AG20443 (cell line): ENCODE data around the gene ANKRD11.
A peak's percentile ranks its signal among the peaks of the same experiment; 100 is the strongest.
"Not testable (repeated sequence)": the region's sequence is repeated elsewhere in the genome, so short reads cannot be mapped to it uniquely, and the experiment has no call there.

Source experiments
- DNase-seq: peaks from one replicate; pipeline ENCODE4 v3.0.0; 2012; ENCODE audit warnings: low spot score, mixed read lengths

ANKRD11 gene

DNA sequence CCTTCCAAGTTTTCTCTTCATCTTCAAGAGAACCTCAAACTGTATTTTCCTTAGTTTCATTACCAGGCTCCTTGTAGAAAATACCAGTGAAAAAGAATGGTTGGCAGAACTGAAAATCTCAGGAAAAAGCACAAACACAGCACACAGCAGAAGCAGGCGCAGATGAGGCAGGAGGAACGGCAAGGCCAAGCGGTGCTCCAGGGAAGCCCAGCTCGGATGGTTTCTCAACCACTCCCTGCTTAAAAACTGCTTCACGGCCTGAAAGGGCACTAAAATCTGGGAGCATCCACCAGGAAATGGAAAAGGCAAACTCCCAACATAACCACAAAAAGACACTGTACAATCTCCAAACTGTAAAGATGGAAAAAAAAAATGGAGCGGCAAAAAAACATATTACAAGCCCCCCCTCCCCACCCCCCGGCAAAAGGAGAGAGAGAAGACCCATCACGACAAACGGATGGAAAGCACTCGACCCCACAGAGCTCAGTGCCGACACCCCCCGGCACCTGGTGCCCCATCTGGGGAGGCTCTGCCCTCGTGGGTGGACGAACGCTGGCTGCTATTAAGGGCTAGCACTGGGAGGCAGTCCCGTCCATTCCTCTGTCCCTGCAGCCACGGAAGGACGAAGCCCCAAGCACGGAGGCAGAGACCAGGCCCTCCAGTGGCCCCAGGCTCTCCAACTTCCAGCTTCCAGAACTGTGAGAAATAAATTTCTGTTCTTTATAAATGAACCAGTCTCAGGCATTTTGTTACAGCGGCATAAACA, 145.3 kb downstream of the ANKRD11 start:
- peak; percentile 52 for DNase-seq

DNA sequence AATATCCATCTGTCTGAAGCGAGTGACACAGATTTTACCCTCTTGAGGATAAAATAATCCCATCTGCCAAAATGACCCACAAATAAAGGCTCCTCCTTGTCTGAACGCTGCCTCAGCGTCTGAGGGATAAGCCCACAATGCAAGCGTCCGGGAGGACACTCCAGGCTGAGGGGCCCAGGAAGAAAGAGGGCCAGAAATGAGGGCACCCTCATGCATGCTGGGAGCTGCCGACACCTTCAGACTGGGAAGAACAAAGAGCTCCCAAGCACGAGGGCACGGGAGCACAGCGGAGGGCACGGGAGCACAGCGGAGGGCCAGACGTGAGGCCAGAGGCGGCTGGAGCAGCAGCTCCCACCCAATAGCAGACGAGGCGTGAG, 145.9 kb downstream of the ANKRD11 start:
- no peak for DNase-seq

DNA sequence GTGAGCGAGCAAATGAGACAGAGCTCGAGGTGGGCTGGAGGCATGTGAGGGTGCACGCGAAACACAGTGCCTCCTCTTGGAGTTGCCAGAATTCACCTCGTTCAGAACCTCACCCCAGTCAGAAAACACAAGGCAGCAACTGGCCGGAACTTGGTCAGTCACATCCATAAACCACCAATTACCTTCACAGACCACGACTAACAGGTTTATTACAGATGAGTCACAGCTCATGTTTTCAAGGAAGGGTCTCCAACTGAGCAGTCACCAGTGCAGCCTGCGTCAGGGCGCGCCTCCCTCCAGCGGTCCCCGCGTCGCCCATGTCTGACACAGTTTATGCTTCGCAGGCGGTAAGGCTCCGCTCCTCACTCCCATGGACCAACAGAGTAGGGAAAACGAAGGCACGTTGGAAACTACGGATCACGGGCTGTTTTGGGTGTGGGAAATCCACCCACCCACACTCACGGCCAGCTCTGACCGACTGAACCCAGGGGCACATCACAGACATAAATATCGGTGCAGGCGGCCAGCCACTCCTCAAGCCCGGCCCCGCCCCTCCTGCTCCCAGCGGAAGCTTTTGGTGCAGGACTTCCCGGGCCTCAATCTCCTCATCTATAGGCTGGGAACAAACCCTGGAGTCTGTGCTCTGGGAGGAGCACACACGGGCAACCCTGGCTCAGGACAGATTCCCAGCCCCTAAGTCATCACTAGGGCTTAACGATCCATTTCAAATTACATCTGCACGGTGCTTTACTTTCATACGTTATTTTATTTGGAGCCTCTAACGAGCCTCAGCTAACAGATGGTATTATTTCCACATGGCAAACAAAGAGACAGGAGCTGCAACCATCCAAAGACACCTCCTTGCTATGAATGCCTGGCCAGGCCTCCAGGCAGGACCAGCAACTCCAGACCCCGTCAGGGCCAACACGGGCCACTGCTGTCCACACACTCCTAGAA, 146.6 kb downstream of the ANKRD11 start:
- peak; percentile 61 for DNase-seq

DNA sequence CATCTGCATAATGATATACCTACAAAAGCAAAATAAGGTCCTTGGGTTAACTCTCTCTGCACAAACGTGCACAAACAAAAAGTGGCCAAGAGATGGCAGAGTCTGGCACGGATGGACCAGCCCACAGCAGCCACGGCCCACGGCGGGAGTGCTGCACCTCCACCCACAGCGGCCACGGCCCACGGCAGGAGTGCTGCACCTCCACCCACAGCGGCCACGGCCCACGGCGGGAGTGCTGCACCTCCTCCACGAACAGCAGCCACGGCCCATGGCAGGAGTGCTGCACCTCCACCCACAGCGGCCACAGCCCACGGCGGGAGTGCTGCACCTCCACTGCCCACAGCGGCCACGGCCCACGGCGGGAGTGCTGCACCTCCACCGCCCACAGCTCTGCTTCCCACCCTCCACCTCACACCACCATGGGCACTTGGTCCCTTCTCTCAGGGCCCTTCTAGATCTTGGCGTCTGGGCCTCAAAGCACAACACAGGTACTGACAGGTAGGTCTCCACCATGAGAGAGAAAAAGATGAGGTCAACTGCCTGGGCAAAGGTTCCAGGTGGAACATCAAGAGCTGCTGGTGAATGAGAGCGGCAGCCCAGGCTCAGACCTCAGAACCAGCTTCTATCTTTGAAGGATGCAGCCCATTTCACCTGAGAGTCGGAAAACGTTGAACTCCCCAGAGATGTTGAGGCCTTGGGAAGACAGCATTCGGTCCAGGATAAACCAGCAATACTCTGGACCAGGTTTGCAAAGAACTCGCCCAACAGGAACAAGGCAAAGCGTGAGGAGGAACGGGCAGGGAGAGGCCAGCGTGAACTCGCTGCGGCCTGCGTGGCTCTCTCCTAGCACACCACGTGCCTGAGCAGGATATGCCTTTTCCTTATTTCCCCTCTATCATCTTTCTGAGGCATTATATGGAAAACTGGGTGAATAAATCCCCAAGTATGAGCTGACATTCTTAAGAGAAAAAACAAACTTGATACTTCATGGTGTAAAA, 148.4 kb downstream of the ANKRD11 start:
- no peak for DNase-seq

DNA sequence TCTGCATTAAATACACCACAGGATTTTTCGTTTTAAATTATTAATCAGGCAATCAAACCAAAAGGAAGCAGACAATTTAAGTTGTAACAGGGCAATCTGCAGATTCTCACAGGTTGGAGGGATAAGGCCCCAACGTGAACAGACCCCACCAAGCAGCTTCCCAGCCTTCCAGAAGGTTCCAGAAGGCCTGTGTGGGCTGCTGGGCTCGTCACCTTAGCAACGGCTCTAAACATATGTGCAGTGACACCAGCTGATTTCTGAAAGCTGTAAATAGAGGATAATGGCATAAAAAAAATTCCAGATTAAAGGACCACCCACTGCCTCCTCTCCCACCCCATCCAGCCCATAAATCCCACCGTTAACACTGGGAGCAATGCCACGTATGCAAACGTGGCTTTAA, 149.1 kb downstream of the ANKRD11 start:
- no peak for DNase-seq

DNA sequence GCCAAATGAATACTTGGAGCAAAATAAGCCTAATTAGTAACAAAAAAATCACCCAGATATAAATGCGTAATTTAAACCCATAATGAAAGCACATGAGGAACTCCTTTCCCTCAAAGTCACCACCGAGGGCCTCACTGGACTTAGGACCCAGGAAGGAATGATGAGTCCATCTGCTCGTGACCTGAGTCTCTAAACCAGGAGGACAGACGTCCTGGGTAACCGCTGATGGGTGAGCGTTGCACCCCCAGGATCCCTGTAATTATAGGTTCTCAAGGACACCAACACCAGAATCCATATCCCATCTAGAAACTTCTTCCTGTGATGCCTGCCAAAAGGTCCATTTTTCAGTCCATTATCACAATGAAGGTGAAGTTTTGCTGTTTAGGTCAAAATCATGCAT, 151.5 kb downstream of the ANKRD11 start:
- DNase-seq, result no peak

DNA sequence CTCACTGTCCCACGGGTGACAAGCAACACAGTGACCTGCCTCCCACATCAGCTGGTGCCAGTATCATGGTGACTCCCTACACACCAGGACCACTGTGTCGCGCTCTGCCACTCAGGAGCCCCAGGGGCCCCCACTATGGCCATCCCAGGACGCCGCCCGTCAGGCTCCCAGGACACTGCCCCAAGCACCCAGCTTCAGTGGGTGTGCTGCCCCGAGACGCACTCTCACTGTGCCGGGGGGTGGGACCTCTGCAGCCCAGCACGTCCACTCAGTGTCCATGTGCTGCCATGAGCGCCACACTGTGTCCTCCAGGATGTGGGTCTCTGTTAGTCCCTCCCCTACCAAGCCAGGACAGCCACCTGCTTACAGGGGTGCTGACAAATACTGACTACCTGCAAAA, 152.4 kb downstream of the ANKRD11 start:
- DNase-seq, result no peak

DNA sequence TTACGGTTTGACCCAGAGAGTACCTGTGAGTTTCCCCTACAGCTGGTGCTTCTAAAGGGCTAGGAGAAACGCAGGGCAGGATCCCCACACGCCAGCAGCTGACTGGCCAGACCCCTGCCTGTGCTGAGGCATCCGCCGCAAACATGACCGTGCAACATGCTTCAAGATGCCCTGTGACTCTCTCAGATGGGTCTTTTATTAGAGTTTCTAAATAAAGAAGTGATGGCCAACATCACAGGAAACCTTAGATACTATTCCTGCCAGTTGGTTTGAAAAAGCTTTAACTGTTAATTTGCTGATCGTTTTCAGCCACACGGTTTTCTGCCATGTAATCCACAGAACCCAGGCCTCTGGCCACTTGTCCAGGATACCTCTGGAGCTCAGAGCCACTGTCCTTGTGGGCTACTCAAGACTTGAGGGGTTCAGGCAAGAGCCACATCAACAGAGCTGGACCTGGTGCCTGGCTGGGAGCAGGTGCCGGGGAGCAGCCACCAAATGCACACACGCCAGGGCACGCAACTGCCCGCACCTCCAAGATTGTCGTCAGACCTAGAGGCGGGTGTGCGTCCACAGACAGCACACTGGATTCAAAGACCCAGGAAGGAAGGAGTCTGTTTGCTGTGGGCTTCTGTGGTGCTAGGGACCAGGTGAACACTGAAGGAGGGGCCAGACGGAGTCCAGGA, 154.4 kb downstream of the ANKRD11 start:
- DNase-seq, result no peak

DNA sequence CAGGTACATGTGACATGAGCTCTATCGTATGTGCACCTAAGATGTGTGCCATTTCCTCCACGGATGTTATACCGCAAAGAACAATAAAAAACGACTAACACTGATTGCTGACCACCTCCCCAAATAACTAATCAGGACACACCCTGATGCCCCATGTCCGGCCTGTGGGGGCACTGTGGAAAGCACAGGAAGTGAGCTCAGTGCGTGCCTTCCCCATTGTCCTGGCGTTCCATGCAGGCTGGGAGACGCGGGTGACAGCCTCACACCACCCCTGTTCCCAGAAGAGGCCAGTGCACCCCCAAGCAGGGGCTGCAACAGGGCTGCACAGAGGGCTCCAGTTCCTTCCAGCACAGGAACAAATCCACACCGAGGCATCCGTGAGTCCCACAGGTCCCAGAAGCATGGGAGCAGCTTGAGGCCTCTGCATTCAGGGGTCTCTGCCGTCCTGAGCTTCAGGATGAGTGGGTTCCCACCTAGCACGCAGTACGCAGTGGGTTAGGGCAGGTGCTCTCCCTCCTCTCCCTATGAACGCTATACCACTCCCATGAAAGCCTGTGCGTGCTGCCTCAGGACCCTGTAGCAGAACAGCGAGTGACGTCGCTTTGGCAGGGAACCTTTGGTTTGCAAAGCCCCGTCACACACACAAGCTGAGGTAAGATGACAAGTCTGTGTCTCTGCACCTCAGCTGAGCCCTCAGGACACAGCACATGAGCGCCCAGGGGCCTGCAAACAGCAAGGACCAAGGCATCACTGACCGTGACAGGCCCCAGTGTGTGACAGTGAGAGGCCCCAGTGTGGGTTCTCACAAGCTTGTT, 155.2 kb downstream of the ANKRD11 start:
- no peak for DNase-seq

DNA sequence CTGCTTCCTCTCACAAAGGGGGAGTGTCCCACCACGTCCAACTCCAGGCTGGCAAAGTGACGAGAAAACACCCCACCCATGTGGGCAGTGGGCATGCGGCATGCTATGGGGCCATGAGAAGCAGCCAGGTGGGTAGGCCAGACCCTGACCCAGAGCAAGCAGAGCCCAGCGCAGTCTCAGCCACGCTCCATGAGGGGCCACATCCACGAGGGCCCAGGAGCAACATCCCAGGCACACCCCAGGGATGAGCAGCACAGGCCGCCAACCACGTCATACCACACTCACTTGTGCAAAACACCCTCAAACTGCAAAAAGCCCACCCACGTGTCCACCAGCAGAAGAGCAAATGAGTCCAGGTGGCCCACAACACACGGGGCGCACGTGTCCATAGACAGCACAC, 155.9 kb downstream of the ANKRD11 start:
- DNase-seq, result no peak

DNA sequence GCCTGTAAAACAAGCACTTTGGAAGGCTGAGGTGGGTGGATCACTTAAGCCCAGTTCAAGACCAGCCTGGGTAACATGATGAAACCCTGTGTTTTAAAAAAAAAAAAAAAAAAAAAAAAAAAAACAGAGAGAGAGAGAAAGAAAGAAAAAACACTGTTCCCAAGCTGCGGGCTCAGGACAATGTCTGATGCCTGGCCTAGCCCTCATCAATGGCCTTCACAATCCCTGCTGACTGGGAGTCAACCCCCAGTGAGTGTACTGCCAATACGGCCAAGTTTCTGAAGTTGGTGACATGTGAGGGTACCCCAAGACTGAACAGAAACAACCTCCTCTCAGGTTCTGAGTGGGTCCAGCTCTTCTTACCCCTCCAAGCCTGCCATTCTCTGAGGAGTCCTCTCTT, 156.3 kb downstream of the ANKRD11 start:
- no peak for DNase-seq

DNA sequence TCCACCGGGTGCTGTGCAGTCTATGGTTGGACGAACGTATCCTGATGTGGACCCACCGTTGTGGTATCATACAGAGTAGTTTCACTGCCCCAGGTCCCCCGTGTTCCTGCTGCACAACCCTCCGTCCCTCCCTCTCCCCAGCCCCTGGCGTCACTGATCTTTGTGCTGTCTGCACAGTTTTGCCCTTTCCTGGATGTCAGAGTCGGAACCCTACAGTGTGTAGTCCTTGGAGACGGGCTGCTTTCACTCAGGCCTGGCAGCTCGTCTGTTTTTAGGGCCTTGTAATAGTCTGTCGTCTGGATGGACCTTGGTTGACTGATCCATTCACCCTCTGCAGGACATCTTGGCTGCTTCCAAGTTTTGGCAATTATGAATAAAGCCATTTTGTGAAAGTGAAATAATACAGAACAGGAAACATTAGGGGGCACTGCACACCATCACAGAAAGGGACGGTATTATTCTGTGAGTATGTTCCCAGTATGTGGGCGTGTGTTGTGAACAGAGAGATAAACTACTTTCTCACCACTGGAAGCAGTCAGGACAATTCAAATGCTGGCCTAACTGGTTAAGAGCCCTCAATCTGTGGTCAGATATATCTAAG, 156.9 kb downstream of the ANKRD11 start:
- peak; percentile 86 for DNase-seq

DNA sequence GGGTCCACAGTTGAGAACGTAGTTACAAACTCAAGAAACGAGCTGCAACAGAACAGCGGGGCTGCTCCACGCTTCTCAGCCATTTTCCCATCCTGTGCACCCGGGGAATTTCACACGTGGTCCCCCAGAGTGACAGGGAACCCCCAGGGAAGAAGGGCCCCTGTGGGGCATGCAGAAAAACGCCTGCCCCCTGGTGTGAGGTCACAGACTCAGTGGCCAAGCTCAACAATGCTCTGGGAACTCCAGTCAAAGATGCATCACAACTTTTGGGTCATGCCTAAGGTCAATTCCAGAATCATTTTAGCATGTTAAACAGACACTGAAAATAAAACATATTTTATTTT, 157.5 kb downstream of the ANKRD11 start:
- DNase-seq, result no peak

DNA sequence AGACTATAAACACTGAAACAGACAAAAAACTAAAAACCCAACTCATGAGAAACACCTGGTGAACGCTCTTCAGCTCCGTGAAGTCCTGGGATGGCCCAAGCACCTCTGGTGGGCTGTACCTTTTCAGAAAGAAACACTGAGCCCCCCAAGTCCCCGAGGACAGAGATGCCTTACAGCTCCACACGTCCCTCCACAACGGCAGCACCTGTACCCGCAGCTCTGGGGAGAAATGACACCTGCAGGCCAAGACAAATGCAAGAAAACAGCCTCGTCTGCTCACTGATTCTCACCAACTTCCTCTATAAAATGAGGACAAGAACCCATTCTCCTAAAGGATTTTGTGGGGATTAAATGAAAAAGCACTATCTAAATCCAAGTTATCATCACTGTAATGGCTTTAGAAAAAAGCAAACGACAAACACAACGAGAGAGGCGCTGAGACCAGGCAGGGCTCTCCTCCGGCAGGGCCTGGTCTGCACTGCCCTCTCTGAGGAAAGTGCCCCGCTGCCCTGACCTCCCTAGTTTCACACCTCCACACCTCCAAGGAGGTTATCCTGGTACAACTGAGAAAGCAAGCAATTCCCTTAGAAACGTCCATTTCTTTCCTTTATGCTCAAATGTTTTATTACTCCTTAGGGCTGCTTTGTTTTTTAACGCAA, 158.0 kb downstream of the ANKRD11 start:
- no peak for DNase-seq

DNA sequence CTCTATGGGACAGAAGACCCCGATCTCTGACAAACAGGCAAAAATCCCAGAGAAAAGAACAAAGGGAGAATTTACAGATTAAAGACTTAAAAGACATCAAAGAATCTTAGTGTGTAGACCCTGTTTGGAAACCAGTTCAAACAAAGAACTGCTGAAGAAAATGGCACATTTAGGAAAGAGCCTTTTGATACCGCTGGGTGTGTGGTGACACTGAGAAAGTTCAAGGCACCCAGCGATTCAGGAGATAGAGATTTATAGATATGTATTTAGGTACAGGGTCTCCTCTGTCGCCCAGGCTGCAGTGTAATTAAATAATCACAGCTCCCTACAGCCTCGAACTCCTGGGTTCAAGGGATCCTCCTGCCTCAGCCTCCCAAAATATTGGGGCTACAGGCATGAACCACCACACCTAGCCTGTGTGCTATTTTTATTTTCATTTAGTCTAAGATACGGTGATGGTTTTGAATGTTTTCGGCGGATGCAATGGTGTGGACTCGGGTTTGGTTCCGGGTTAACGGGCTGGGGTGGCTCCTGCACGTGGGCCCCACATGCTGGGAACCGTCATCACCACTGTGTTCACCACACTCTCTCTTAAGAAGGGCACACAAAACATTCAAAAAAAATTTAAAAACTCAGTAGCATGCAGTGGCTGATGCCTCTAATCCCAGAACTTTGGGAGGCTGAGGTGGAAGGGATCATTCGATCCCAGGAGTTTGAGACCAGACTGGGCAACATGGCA, 158.8 kb downstream of the ANKRD11 start:
- peak; percentile 37 for DNase-seq

DNA sequence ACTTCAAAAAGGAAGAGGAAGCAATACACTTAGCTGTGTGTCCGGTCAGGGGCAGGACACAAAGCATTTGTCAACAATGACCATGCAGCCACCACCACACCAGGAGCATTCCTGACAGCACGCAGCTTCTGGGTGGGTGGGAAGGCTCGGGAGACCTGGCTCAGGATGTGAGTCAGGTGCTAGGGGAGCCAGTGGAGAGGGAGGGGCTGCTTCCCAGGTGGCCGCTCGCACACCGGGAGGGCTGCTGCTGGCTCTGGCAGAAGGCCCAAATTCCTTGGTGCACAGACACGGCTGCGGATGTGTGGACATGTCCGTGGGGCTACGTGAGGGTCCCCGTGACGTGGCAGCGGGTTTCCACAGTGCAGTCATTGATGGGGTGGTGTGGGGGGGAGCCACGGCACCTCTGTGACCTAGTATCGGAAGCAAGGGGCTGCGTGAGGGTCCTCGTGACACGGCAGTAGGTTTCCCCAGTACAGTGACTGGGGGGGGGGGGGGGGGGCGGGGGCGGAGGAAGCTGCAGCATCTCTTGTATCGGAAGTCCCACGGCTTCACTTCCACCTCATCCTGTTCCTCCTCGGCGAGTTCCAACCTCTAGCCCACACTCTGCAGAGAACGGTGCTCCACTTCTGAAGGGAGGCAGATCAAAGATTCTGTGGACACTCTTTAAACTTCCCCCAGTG, 160.0 kb downstream of the ANKRD11 start:
- peak; percentile 52 for DNase-seq

DNA sequence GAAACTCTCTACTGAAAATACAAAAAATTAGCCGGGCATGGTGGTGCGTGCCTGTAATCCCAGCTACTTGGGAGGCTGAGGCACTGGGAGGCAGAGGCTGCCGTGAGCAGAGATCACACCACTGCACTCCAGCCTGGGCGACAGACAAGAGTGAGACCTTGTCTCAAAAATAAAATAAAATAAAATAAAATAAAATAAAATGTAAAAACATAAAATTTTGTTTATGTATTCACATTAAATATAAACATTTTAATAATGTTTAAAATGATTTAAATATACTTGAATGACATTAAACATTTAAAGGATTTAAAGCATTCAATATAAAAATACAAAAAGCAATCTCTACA, 160.6 kb downstream of the ANKRD11 start:
- not testable (repeated sequence) for DNase-seq
